Activated naive CD8-positive, alpha-beta T cell treated with anti-CD3 and anti-CD28 coated beads, Interleukin-2, amount 10 ng/mL, durations not matched to agents 7 days and 5 days (primary cell): ENCODE results near the gene HAL. TPM values are rescaled to one million over a fixed set of nuclear protein-coding genes. Genes with fewer than 3 reads are reported as not detected.

ENCODE experiments used
- ATAC-seq: fragments of 150-1000 bp; cut with Tn5 transposase; one replicate; pipeline ENCODE4 v1.10.0; 2021; ENCODE audit warnings: low read depth, moderate library complexity
- POLR2A ChIA-PET: fragments of 350-600 bp; sonication (Branson Sonifier 250); formaldehyde crosslinking; loops from one replicate; lab custom pipeline; 2021; ENCODE audit warnings: antibody characterized with exemption; lab: Charles Lee
- DNase-seq: peaks from one replicate; pipeline ENCODE4 v3.0.0; 2021
- H3K27ac Mint-ChIP-seq: one replicate; pipeline ENCODE4 v1.8.0; 2022; ENCODE audit warnings: mild to moderate bottlenecking, mixed read lengths
- H3K27me3 Mint-ChIP-seq: one replicate; pipeline ENCODE4 v1.8.0; 2022; ENCODE audit warnings: mild to moderate bottlenecking, moderate library complexity, mixed read lengths
- H3K36me3 Mint-ChIP-seq: one replicate; pipeline ENCODE4 v1.8.0; 2021; ENCODE audit warnings: mild to moderate bottlenecking, mixed read lengths
- H3K4me1 Mint-ChIP-seq: one replicate; pipeline ENCODE4 v1.8.0; 2021; ENCODE audit warnings: mixed read lengths
- H3K4me3 Mint-ChIP-seq: one replicate; pipeline ENCODE4 v1.8.0; 2022; ENCODE audit warnings: mild to moderate bottlenecking, moderate library complexity, mixed read lengths
- H3K9me3 Mint-ChIP-seq: one replicate; pipeline ENCODE4 v1.8.0; 2021; ENCODE audit warnings: mixed read lengths
- total RNA-seq, 2 experiments: library from RNA; stranded (reverse); gene quantifications; one replicate each; pipeline ENCODE4 v1.2.3, GENCODE V29; 2021

Gene HAL
- total RNA-seq, 2 experiments from 2014 or later: 0.14 to 0.23 TPM

- H3K4me1 Mint-ChIP-seq: peaks cover 7% of the 10 kb centered on the region
- no peak for ATAC-seq
- no peak overlapping the region for H3K27ac Mint-ChIP-seq
- H3K4me3 Mint-ChIP-seq: no peak overlapping the region
- peaks cover 5% of the 10 kb centered on the region for H3K36me3 Mint-ChIP-seq
- H3K9me3 Mint-ChIP-seq: no peaks in the 10 kb centered on the region
- POLR2A ChIA-PET: no interaction called here
- no peak for DNase-seq
- no peaks in the 10 kb centered on the region for H3K27me3 Mint-ChIP-seq
Measured at GRCh38 chr12:95997911-95998510, 1.9 kb upstream of the HAL start.

- H3K27me3 Mint-ChIP-seq: no peaks in the 10 kb centered on the region
- no peaks in the 10 kb centered on the region for H3K9me3 Mint-ChIP-seq
- ATAC-seq (no peak), DNase-seq (no peak)
- peaks cover 3% of the 10 kb centered on the region for H3K36me3 Mint-ChIP-seq
- H3K4me3 Mint-ChIP-seq: no peak overlapping the region
- POLR2A ChIA-PET: no interaction called here
- peak overlapping the region; percentile 15 for H3K27ac Mint-ChIP-seq
- H3K4me1 Mint-ChIP-seq: peaks cover 7% of the 10 kb centered on the region
Measured at GRCh38 chr12:95997276-95997675, 1.1 kb upstream of the HAL start.

- DNase-seq (no peak), ATAC-seq (no peak)
- Mint-ChIP-seq H3K36me3 (peaks cover 2% of the 10 kb centered on the region), H3K27ac (no peak overlapping the region), H3K9me3 (no peaks in the 10 kb centered on the region), H3K4me3 (no peak overlapping the region), H3K27me3 (no peaks in the 10 kb centered on the region), H3K4me1 (peaks cover 7% of the 10 kb centered on the region)
- POLR2A ChIA-PET: no interaction called here
Measured at GRCh38 chr12:95995238-95996031, 709 bp downstream of the HAL start.

- Mint-ChIP-seq H3K27me3 (no peaks in the 10 kb centered on the region), H3K4me1 (peaks cover 7% of the 10 kb centered on the region), H3K9me3 (no peaks in the 10 kb centered on the region), H3K36me3 (peaks cover 2% of the 10 kb centered on the region), H3K27ac (no peak overlapping the region), H3K4me3 (no peak overlapping the region)
- POLR2A ChIA-PET: no interaction called here
- DNase-seq: no peak
- no peak for ATAC-seq
Measured at GRCh38 chr12:95994476-95994875, 1.7 kb downstream of the HAL start.

- POLR2A ChIA-PET: no interaction called here
- ATAC-seq (no peak), DNase-seq (no peak)
- no peaks in the 10 kb centered on the region for H3K27me3 Mint-ChIP-seq
- no peaks in the 10 kb centered on the region for H3K9me3 Mint-ChIP-seq
- H3K4me1 Mint-ChIP-seq: peaks cover 6% of the 10 kb centered on the region
- H3K4me3 Mint-ChIP-seq: no peak overlapping the region
- H3K36me3 Mint-ChIP-seq: peaks cover 2% of the 10 kb centered on the region
- no peak overlapping the region for H3K27ac Mint-ChIP-seq
Measured at GRCh38 chr12:95993907-95994306, 2.2 kb downstream of the HAL start.

GRCh38 chr12:95990136-95990535 lies 6.0 kb downstream of the HAL start:
- H3K4me3 Mint-ChIP-seq: no peak overlapping the region
- H3K27ac Mint-ChIP-seq: no peak overlapping the region
- ATAC-seq: no peak
- no peaks in the 10 kb centered on the region for H3K36me3 Mint-ChIP-seq
- H3K4me1 Mint-ChIP-seq: peaks cover 2% of the 10 kb centered on the region
- H3K9me3 Mint-ChIP-seq: no peaks in the 10 kb centered on the region
- POLR2A ChIA-PET: interaction anchor here (0.5 kb wide), 1 partner anchor 25 kb away, joined by 3 read pairs; no protein-coding TSS in a partner anchor
- DNase-seq: no peak
- no peaks in the 10 kb centered on the region for H3K27me3 Mint-ChIP-seq

- DNase-seq (no peak), ATAC-seq (no peak)
- no peaks in the 10 kb centered on the region for H3K27me3 Mint-ChIP-seq
- H3K27ac Mint-ChIP-seq: no peak overlapping the region
- POLR2A ChIA-PET: interaction anchor here (0.5 kb wide), 1 partner anchor 24 kb away, joined by 3 read pairs; no protein-coding TSS in a partner anchor
- no peaks in the 10 kb centered on the region for H3K36me3 Mint-ChIP-seq
- no peak overlapping the region for H3K4me3 Mint-ChIP-seq
- H3K9me3 Mint-ChIP-seq: no peaks in the 10 kb centered on the region
- peaks cover 2% of the 10 kb centered on the region for H3K4me1 Mint-ChIP-seq
Measured at GRCh38 chr12:95989504-95990123, 6.5 kb downstream of the HAL start.

GRCh38 chr12:95988506-95989275 lies 7.5 kb downstream of the HAL start:
- POLR2A ChIA-PET: no interaction called here
- no peak overlapping the region for H3K4me3 Mint-ChIP-seq
- no peak for DNase-seq
- H3K27me3 Mint-ChIP-seq: no peaks in the 10 kb centered on the region
- H3K27ac Mint-ChIP-seq: no peak overlapping the region
- no peaks in the 10 kb centered on the region for H3K36me3 Mint-ChIP-seq
- H3K9me3 Mint-ChIP-seq: no peaks in the 10 kb centered on the region
- peaks cover 2% of the 10 kb centered on the region for H3K4me1 Mint-ChIP-seq
- no peak for ATAC-seq

- H3K4me1 Mint-ChIP-seq: peaks cover 2% of the 10 kb centered on the region
- ATAC-seq (no peak), DNase-seq (no peak)
- no peak overlapping the region for H3K4me3 Mint-ChIP-seq
- no peaks in the 10 kb centered on the region for H3K9me3 Mint-ChIP-seq
- H3K27ac Mint-ChIP-seq: no peak overlapping the region
- H3K27me3 Mint-ChIP-seq: no peaks in the 10 kb centered on the region
- no peaks in the 10 kb centered on the region for H3K36me3 Mint-ChIP-seq
- POLR2A ChIA-PET: no interaction called here
Measured at GRCh38 chr12:95986635-95987570, 9.2 kb downstream of the HAL start.

- no peak for DNase-seq
- no peak for ATAC-seq
- Mint-ChIP-seq H3K4me3 (no peak overlapping the region), H3K27me3 (no peaks in the 10 kb centered on the region), H3K4me1 (peaks cover 2% of the 10 kb centered on the region), H3K27ac (no peak overlapping the region), H3K36me3 (no peaks in the 10 kb centered on the region), H3K9me3 (no peaks in the 10 kb centered on the region)
- POLR2A ChIA-PET: no interaction called here
Measured at GRCh38 chr12:95984682-95985081, 11.5 kb downstream of the HAL start.

GRCh38 chr12:95982602-95983001 lies 13.5 kb downstream of the HAL start:
- ATAC-seq: no peak
- H3K4me1 Mint-ChIP-seq: no peaks in the 10 kb centered on the region
- H3K27me3 Mint-ChIP-seq: no peaks in the 10 kb centered on the region

GRCh38 chr12:95980437-95980836 lies 15.7 kb downstream of the HAL start:
- Mint-ChIP-seq H3K4me3 (no peak overlapping the region), H3K4me1 (no peaks in the 10 kb centered on the region), H3K9me3 (no peaks in the 10 kb centered on the region), H3K36me3 (no peaks in the 10 kb centered on the region), H3K27ac (no peak overlapping the region), H3K27me3 (no peaks in the 10 kb centered on the region)
- ATAC-seq: no peak
- no peak for DNase-seq
- POLR2A ChIA-PET: no interaction called here

More at GRCh38 chr12:95982602-95983001, 13.5 kb downstream of the HAL start:
- POLR2A ChIA-PET: no interaction called here
- Mint-ChIP-seq H3K4me3 (no peak overlapping the region), H3K9me3 (no peaks in the 10 kb centered on the region), H3K36me3 (no peaks in the 10 kb centered on the region), H3K27ac (no peak overlapping the region)
- no peak for DNase-seq
